Heart left ventricle (tissue), 13 donors: ENCODE measurements around the gene SORCS1.

Experiments
- CTCF ChIP-seq, 12 donors: fragments of 200-600 bp; sonication (generic) in 4 of 12; IDR thresholded peaks; one replicate each; pipeline versions ENCODE4 v1.5.0 to v1.8.0; 2018 to 2022; ENCODE audit warnings: antibody characterized with exemption in 12 of 12, mild to moderate bottlenecking in 5 of 12
- POLR2A ChIP-seq, 2 donors: fragments of 450-650 bp; IDR thresholded peaks; one replicate each; pipeline ENCODE4 v1.6.1; 2017; ENCODE audit warnings: antibody characterized with exemption in 2 of 2, mild to moderate bottlenecking in 2 of 2, moderate library complexity in 2 of 2
- donor health status: ischemic (EF 13 %, LVEDD 7.1; RV severe dilation, severe dysfunction).
- donor health status: DM: no; HTN: yes; CAD: no.
- donor health status: DM: no; HTN: no; CAD: no.
- donor health status: ischemic (EF 25% LVEDD 6.9; RV normal size, moderate dysfunction).
- donor health status: ischemic (EF 25% LVEDD 5.7; RV mildly dilated, moderate dysfunction).
- donor health status: ischemic (EF 35%, LVEDD 5.7; RV mildly dilated, moderate dysfunction).
- donor health status: nonischemic (EF 11% LVEDD 7.7; RV severe dilation, severe dysfunction).
- donor health status: DM: yes; HTN: yes; CAD: no.
- donor health status: PGD.
- donor health status: ischemic (EF 29% LVEDD 5.4; RV normal size, mild dysfunction).
- donor health status: nonischemic (EF 23%, LVEDD 6.1; RV moderate dilation, normal function).

GRCh38 chr10:106904209-106904608 lies 260.3 kb downstream of the SORCS1 start:
- TF ChIP-seq POLR2A (IDR thresholded peaks at IDR 0.05) (no peak), CTCF (IDR thresholded peaks at IDR 0.05) (no peak)
